Daoy (cell line): ENCODE data around the gene HHLA2. TPM values are rescaled to one million over a fixed set of nuclear protein-coding genes. Genes with fewer than 3 reads are reported as not detected.

Experiments used
- total RNA-seq: library from RNA; depleted of rRNA; stranded (reverse); fragments of >200 nt; shearing (Covaris generic); gene quantifications from 2 replicates; pipeline ENCODE4 v1.2.3, GENCODE V29; 2014; rRNA removed

The HHLA2 gene
- total RNA-seq, 1 experiment from 2014 or later, result not detected

Other genes starting within 250 kb of the HHLA2 start
- gene CD47, start 205.5 kb upstream of the HHLA2 start, total RNA-seq, result 160 and 273 TPM in 2 replicates
- gene IFT57, start 74.1 kb upstream of the HHLA2 start, total RNA-seq, result 71.7 and 108 TPM in 2 replicates
- 0.18 and 1.1 TPM in 2 replicates for gene MYH15, start 214.0 kb downstream of the HHLA2 start, total RNA-seq